ENCODE data around the gene PDE6B.

PDE6B gene

GRCh38 chr4:708631-708933 is 83.2 kb downstream of the PDE6B start:
- no peak for DNase-seq

GRCh38 chr4:709348-709747 is 84.0 kb downstream of the PDE6B start:
- no peak for DNase-seq

- DNase-seq = no peak
These were observed 84.7 kb downstream of the PDE6B start for GRCh38 chr4:710116-710515.

- no peak for DNase-seq
These were observed 85.5 kb downstream of the PDE6B start for GRCh38 chr4:710916-711315.

- DNase-seq = no peak
These were observed 86.7 kb downstream of the PDE6B start for GRCh38 chr4:712093-712492.

- no peak for DNase-seq
These were observed 87.7 kb downstream of the PDE6B start for GRCh38 chr4:712916-713632.

GRCh38 chr4:714087-714486 is 88.7 kb downstream of the PDE6B start:
- no peak for DNase-seq

- no peak for DNase-seq
These were observed 92.4 kb downstream of the PDE6B start for GRCh38 chr4:717601-718320.

- no peak for DNase-seq
These were observed 93.1 kb downstream of the PDE6B start for GRCh38 chr4:718460-718859.

Data from stimulated activated naive CD4-positive, alpha-beta T cell (primary cell).